CD1c-positive myeloid dendritic cell (primary cell): ENCODE results near the gene GPR35.
A peak's percentile ranks its signal among the peaks of the same experiment; 100 is the strongest.

Experiments
- DNase-seq: peaks from one replicate; pipeline ENCODE4 v3.0.0-alpha.2; 2016; ENCODE audit errors: extremely low spot score

GPR35 gene, protein sequence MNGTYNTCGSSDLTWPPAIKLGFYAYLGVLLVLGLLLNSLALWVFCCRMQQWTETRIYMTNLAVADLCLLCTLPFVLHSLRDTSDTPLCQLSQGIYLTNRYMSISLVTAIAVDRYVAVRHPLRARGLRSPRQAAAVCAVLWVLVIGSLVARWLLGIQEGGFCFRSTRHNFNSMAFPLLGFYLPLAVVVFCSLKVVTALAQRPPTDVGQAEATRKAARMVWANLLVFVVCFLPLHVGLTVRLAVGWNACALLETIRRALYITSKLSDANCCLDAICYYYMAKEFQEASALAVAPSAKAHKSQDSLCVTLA

DNA sequence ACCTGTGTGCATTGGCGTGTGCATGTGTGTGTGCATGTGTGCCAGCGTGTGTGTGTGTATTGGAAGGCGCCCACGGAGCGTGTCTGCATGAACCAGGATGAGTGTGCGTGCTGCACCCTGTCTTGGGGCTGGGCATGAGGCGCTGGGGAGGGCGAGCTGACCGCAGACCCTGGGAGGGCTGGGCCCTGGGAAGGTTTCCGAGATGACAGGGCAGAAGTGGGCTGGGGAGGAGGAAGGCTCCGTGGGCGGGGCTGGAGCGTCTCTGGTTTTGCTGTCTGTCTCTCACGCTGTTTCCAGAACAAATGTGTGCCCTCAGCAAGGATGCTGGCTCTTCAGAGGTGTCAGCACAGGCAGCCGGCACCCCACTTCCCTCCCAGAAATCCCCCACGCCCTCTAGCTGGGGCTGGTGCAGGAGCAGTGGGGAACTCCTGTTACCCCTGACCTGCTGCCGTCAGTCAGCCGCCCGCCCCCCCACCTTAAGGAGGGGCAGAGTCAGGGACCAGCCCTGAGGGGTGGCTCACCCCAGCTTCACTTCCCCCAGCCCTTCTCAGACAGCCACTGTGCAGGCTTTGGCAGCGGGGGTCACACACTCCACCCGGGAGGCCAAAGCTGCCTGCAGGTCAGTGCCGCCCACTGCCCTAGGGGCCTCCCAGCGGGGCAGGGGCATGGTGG is at the start of gene GPR35:
Gene GPR35, plus strand, starts transcription at position 531 of the 672 bp plus-strand sequence. CDS start 4,473 bp downstream, outside the sequence.
- DNase-seq: peak; percentile 96

DNA sequence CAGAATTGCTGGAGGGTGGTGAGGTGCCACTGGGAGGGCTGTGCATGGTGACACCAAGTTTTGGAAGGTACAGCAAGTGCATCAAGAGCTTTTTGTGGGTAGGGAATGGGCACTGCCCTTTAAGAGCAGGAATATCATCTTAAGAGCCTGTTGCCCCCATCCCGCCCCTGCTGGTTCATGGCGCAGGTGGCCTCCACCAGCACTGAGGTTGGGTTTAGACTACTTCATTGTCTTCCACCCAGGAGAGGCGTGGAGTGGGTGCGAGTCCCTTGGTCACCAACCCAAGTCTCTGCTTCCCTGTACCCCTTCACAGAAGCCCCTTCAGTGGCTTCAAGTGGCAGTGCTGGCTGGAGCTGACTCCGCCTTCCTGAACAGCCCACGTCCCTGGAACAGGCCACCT is 49.2 kb upstream of the GPR35 start:
- DNase-seq: no peak

- no peak for DNase-seq
Measured at GRCh38 chr2:240576436-240577205, 48.7 kb upstream of the GPR35 start.

DNA sequence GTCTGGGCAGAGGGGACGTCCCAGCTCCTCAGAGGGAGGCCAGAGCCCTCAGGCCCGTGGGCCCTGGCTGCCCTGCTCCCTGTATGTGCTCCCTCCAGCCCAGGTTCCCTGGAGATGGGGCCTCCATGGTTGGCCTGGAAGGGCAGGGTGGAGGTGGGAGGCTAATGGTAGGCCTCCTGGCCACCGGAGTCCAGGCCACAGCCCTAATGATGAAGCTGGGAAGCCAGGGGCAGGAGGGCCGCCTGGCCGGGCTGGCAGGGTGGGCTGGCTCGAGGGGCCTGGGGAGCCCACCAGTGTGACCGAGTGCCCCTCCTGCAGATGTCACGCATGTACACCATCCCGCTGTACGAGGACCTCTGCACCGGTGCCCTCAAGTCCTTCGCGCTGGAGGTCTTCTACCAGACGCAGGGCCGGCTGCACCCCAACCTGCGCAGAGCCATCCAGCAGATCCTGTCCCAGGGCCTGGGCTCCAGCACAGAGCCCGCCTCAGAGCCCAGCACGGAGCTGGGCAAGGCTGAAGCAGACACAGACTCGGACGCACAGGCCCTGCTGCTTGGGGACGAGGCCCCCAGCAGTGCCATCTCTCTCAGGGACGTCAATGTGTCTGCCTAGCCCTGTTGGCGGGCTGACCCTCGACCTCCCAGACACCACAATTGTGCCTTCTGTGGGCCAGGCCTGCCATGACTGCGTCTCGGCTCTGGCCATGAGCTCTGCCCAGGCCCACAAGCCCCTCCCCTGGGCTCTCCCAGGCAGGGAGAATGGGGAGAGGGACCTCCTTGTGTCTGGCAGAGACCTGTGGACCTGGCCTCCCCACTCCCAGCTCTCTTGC is 47.8 kb upstream of the GPR35 start:
- no peak for DNase-seq

GRCh38 chr2:240578110-240578450 is 47.2 kb upstream of the GPR35 start:
- no peak for DNase-seq

DNA sequence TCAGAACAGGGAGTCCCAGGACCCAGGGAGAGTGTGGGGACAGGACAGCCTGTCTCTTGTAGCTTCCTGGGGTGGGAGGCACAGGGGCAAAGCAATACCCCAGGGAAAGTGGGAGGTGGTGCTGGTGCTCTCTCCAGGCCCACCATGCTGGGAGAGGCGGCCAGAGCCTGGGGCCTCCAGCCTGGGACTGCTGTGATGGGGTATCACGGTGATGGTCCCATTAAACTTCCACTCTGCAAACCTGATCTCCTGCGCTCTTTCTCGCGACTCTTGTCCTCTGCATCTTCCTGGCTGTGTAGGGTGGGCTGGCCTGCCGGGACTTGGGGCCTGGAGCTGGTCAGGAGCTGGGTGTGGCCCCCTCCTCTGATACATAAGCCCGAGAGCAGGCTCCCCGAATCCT is 46.8 kb upstream of the GPR35 start:
- DNase-seq: no peak

DNA sequence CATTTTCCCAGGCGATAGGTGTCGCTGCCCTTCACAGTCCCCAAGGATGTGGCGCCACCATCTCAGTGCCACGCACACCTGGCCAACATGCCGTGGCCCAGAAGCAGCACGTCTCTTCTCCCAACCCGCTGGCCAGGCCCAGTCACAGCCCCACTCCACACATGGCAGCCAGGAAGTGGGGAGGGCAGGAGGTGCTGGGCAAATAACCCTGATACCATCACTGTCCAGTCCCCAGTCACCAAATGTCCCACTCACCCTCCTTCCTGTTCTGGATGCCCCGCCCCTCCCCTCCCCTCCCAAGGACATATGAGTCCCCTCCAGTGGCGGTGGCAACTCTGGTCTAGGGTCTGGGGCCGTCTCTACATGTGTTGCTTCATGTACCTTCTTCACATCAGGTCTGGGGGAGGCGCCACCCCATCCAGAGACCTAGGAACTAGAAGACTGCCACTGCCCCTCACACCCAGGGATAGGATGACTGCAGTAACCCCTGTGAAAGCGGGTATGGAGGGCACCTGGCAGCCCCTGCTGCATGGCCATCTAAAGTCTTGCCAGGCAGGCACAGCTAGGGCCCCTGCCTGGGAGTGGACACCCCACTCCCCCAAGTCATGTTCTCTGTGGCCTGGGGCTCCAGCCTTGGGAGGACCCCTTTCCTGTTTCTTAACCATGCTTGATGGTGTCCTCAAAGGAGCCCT is 46.1 kb upstream of the GPR35 start:
- no peak for DNase-seq

- peak; percentile 89 for DNase-seq
Measured at GRCh38 chr2:240579771-240580614, 45.3 kb upstream of the GPR35 start.

DNA sequence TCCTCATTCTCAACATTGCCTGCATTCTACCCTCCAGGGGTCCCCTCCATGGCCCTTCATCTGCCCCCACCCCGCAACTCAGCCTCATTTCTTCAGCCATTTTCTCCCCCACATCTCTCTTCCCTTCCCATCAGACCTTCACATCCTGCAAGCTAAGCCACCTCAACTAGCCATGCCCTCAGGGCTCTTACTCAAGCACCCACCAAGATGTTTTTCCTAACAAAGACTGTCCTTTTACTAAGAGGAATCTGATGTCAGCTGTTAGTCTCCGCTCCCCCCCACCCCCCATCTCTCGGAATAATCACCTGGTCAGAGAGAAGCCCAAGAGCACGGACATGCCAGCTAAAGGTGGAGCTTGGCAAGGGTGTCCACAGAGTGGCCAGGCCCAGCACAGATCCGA is 43.5 kb upstream of the GPR35 start:
- no peak for DNase-seq

DNA sequence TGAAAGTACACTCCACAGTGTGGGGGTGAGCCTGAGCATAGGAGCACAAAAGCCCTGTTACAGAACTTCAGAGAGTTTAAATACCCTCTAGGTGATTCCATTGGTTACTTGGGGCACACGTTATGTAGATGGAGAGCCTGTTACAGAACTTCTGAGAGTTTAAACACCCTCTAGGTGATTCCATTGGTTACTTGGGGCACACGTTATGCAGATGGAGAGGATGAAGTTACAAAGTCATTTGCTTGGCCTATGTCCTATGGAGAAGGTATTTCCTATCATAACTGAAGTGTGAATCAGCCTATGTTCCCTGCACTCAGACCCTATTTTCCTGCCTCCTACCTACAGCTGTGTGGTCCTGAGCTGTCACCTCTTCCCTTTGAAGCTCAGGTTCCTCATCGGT is 42.5 kb upstream of the GPR35 start:
- DNase-seq: no peak

GRCh38 chr2:240583774-240584173 is 41.5 kb upstream of the GPR35 start:
- no peak for DNase-seq

- DNase-seq: peak; percentile 74
Measured at GRCh38 chr2:240584486-240585031, 40.7 kb upstream of the GPR35 start.

DNA sequence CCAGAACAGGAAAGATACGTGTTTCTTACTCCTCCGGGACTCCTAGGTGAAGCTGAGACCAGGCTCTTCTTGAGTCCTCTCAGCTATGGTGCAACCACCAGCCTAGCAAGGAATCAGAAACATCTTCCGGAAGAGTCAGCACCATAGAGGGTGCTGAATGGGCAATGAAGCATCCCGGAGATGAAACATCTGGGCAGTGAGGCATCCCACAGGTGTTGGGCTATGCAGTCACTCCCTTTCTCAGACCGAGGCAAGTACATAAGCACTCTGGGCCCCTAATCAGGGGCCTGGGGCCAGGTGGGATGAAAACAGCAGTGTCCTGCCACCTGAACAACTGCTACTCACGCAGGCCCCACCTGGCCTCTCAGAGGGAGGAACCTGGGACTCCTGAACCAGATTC is 40.2 kb upstream of the GPR35 start:
- DNase-seq: no peak

- DNase-seq: no peak
Measured at GRCh38 chr2:240585681-240586197, 39.5 kb upstream of the GPR35 start.

DNA sequence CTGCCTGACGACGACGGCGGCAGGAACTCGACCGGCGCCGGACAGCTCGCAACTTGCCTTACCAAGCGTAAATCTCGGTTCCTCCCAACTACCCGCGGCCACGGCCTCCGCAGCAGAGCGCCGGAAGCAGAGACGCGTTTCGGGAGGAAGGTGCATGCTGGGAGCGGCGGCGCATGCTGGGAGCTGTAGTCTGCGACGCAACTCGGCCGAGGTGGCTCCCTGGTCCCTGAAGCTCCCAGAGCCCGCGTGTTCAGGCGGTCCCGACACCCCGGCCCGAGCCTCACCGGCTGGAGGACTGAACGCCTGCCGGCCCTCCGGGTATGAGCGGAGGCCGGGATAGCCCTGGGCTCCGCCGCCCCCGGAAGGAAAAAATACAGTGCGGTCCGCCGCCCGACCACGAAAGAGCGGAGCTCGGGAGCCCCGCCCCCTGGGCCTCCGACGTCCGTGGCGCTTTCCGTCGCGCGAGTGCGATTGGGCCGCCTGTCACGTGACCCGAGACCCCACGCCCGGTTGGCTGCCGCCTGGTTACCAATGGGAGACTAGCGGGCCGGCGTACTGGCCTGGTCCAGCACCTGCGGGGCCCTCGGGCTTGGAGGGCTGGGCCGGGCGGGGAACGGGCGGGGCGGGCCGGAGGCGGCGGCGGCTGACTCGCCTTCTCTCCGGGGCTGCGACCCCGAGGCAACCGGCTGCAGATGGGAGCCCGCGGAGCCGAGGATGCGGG is 38.9 kb upstream of the GPR35 start, which contains the start of gene CAPN10:
Gene CAPN10, plus strand, starts transcription at position 537 of the 721 bp plus-strand sequence. Its CDS starts 178 bp downstream, at position 715.
- peak; percentile 99 for DNase-seq

DNA sequence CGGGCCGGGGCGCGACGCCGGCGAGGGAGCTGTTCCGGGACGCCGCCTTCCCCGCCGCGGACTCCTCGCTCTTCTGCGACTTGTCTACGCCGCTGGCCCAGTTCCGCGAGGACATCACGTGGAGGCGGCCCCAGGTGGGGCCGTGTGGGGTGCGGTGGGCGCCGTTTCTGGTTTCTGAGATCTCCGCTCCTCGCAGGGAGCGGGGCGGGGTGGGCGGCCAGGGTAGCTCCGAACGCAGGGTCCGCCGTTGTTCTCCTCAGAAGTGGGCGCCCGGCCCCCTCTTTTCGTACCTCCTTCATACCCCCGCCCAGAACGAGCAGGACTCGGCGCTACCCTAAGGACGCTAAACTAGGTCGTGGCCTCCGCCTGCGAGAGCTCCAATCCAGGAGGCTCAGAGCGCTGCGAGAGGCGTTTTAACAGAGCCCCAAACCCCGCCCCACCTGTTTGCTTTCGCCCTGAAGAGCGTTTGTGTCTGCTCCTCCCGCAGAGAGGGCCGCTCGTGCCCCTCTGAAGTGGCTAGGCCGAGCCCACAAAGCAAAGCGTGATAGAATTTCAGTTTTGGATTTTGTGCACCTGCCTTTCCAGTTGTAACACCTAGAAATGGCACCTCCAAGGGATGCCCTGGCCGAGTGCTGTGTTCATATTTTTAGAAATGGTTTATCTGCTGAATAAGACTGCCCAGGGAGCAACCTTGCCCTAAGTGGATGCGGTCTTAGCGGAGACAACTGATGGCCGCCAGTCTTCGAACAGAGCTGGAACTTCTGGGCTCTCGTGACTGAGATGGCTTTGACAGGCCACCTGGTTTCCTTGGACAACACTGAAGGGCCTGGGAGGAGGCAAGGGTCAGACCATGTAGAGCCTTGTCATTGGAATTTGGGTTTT is 38.1 kb upstream of the GPR35 start:
- DNase-seq: peak; percentile 25

DNA sequence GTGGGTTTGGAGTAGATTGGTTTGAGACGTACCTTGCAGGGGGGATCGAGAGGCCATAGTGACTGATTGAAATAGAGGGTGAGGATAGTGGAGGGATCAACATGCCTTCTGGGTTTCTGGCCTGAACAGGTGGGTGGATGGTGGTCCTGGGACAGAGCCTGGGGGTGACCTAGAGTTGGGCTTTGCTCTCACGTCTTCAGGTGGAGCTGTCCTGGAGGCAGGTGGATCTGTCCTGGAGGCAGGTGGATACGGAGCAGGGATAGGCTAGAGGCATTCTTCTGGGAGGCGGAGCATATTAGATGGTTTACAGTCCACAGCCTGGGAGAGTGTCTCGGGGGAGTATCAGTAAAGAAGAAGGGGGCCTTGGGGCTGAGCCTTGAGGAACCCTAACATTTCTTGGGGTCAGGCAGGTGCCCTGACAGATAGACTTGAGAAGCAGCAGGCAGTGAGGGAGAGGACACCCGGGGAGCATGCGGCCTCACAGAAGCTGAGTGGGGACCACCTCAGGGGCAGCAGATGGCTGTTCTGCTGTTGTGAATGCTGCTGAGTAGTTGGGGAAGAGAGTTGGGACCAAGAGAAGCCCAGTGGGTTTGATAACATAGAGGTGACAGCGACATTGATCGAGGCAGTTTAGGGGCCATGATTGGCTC is 37.1 kb upstream of the GPR35 start:
- no peak for DNase-seq

DNA sequence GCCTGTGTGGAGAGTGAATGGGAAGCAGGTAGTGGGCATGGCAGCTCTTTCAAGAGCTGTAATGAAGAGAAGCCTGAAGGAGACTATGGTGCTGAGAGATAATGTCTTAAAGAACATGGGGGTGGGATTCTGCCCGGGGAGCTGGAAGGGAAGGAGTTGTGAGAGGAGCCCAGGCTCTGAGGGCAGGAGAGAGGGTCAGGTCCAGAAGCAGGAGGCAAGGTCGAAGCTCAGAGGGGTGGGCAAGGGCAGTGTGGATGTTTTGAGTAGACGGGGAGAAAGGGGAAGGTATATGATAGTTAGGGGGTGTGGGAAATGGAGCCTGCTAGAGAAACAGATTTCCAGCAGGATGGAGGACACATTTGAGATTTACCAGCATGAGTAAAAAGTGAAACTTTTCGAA is 36.6 kb upstream of the GPR35 start:
- DNase-seq: no peak
